Activated CD4-positive, alpha-beta T cell treated with anti-CD3 and anti-CD28 coated beads, Interleukin-2, amount 10 ng/mL, durations not matched to agents 7 days and 5 days (primary cell): ENCODE data around the gene TMEM242. TPM values are rescaled to one million over a fixed set of nuclear protein-coding genes. Genes with fewer than 3 reads are reported as not detected.
A peak's percentile ranks its signal among the peaks of the same experiment; 100 is the strongest.

Experiments used
- CTCF ChIA-PET: fragments of 350-600 bp; sonication (Branson Sonifier 250); formaldehyde crosslinking; loops from one replicate; lab custom pipeline; 2021; ENCODE audit warnings: antibody characterized with exemption; lab: Charles Lee
- POLR2A ChIA-PET: fragments of 350-600 bp; sonication (Branson Sonifier 250); formaldehyde crosslinking; loops from one replicate; lab custom pipeline; 2021; ENCODE audit warnings: antibody characterized with exemption; lab: Charles Lee
- DNase-seq: peaks from one replicate; pipeline ENCODE4 v3.0.0-alpha.2; 2020
- H3K27ac Mint-ChIP-seq: one replicate; pipeline ENCODE4 v1.8.0; 2021; ENCODE audit warnings: mild to moderate bottlenecking, moderate library complexity, mixed read lengths
- H3K27me3 Mint-ChIP-seq: one replicate; pipeline ENCODE4 v1.8.0; 2021; ENCODE audit warnings: mixed read lengths
- H3K36me3 Mint-ChIP-seq: one replicate; pipeline ENCODE4 v1.8.0; 2021; ENCODE audit warnings: low read depth, mixed read lengths
- H3K4me1 Mint-ChIP-seq: one replicate; pipeline ENCODE4 v1.8.0; 2021; ENCODE audit warnings: mixed read lengths
- H3K4me3 Mint-ChIP-seq: one replicate; pipeline ENCODE4 v1.8.0; 2021; ENCODE audit warnings: mild to moderate bottlenecking, moderate library complexity, mixed read lengths
- H3K9me3 Mint-ChIP-seq: one replicate; pipeline ENCODE4 v1.8.0; 2021; ENCODE audit warnings: mixed read lengths
- total RNA-seq, 2 experiments: library from RNA; stranded (reverse); gene quantifications; one replicate each; pipeline ENCODE4 v1.2.3, GENCODE V29; 2021

Gene TMEM242
- total RNA-seq, 2 experiments from 2014 or later: 7.9 to 9.0 TPM

GRCh38 chr6:157272866-157273755 is 50.2 kb downstream of the TMEM242 start:
- H3K27ac Mint-ChIP-seq: no peak overlapping the region
- DNase-seq: no peak
- no peaks in the 10 kb centered on the region for H3K36me3 Mint-ChIP-seq
- peaks cover 8% of the 10 kb centered on the region for H3K9me3 Mint-ChIP-seq
- H3K27me3 Mint-ChIP-seq: no peaks in the 10 kb centered on the region
- ChIA-PET POLR2A (no interaction called here), CTCF (interaction anchor here (0.5 to 1.8 kb wide), 3 partner anchors 21 to 1739 kb away, joined by 3 to 5 read pairs (median 3); no protein-coding TSS in a partner anchor)
- peak overlapping the region; percentile 50 for H3K4me3 Mint-ChIP-seq
- peaks cover 8% of the 10 kb centered on the region for H3K4me1 Mint-ChIP-seq

- H3K27ac Mint-ChIP-seq: no peak overlapping the region
- ChIA-PET POLR2A (no interaction called here), CTCF (interaction anchor here (0.6 to 1.5 kb wide), 2 partner anchors 30 to 40 kb away, joined by 3 read pairs; no protein-coding TSS in a partner anchor)
- H3K36me3 Mint-ChIP-seq: no peaks in the 10 kb centered on the region
- no peaks in the 10 kb centered on the region for H3K27me3 Mint-ChIP-seq
- H3K4me1 Mint-ChIP-seq: peaks cover 8% of the 10 kb centered on the region
- DNase-seq: no peak
- H3K9me3 Mint-ChIP-seq: peaks cover 8% of the 10 kb centered on the region
- H3K4me3 Mint-ChIP-seq: no peak overlapping the region
Measured at GRCh38 chr6:157272372-157272771, 50.9 kb downstream of the TMEM242 start.

- no peaks in the 10 kb centered on the region for H3K27me3 Mint-ChIP-seq
- peaks cover 8% of the 10 kb centered on the region for H3K4me1 Mint-ChIP-seq
- H3K9me3 Mint-ChIP-seq: peaks cover 8% of the 10 kb centered on the region
- no peak overlapping the region for H3K4me3 Mint-ChIP-seq
- H3K27ac Mint-ChIP-seq: no peak overlapping the region
- no peaks in the 10 kb centered on the region for H3K36me3 Mint-ChIP-seq
- no peak for DNase-seq
- ChIA-PET CTCF (interaction anchor here (1.5 kb wide), 1 partner anchor 31 kb away, joined by 3 read pairs; no protein-coding TSS in a partner anchor), POLR2A (no interaction called here)
Measured at GRCh38 chr6:157271911-157272310, 51.4 kb downstream of the TMEM242 start.

- H3K9me3 Mint-ChIP-seq: peaks cover 8% of the 10 kb centered on the region
- no peaks in the 10 kb centered on the region for H3K27me3 Mint-ChIP-seq
- ChIA-PET POLR2A (no interaction called here), CTCF (interaction anchor here (0.7 to 1.5 kb wide), 2 partner anchors 29 to 31 kb away, joined by 3 read pairs; no protein-coding TSS in a partner anchor)
- H3K4me1 Mint-ChIP-seq: peaks cover 8% of the 10 kb centered on the region
- DNase-seq: no peak
- H3K4me3 Mint-ChIP-seq: no peak overlapping the region
- H3K36me3 Mint-ChIP-seq: no peaks in the 10 kb centered on the region
- no peak overlapping the region for H3K27ac Mint-ChIP-seq
Measured at GRCh38 chr6:157271441-157271840, 51.9 kb downstream of the TMEM242 start.

GRCh38 chr6:157270916-157271315 is 52.4 kb downstream of the TMEM242 start:
- CTCF ChIA-PET: interaction anchor here (0.7 to 1.5 kb wide), 2 partner anchors 30 to 32 kb away, joined by 3 read pairs; no protein-coding TSS in a partner anchor
- POLR2A ChIA-PET: no interaction called here
- Mint-ChIP-seq H3K27me3 (no peaks in the 10 kb centered on the region), H3K4me3 (no peak overlapping the region), H3K36me3 (no peaks in the 10 kb centered on the region), H3K27ac (no peak overlapping the region), H3K9me3 (peaks cover 8% of the 10 kb centered on the region), H3K4me1 (peaks cover 8% of the 10 kb centered on the region)
- no peak for DNase-seq

GRCh38 chr6:157270308-157270707 is 53.0 kb downstream of the TMEM242 start:
- ChIA-PET POLR2A (no interaction called here), CTCF (no interaction called here)
- Mint-ChIP-seq H3K4me1 (peaks cover 8% of the 10 kb centered on the region), H3K27me3 (no peaks in the 10 kb centered on the region), H3K4me3 (no peak overlapping the region), H3K27ac (no peak overlapping the region), H3K9me3 (peaks cover 8% of the 10 kb centered on the region), H3K36me3 (no peaks in the 10 kb centered on the region)
- no peak for DNase-seq

- ChIA-PET CTCF (no interaction called here), POLR2A (no interaction called here)
- Mint-ChIP-seq H3K9me3 (peaks cover 8% of the 10 kb centered on the region), H3K36me3 (no peaks in the 10 kb centered on the region), H3K27ac (no peak overlapping the region), H3K4me3 (no peak overlapping the region), H3K27me3 (no peaks in the 10 kb centered on the region), H3K4me1 (peaks cover 6% of the 10 kb centered on the region)
- no peak for DNase-seq
Measured at GRCh38 chr6:157269261-157269794, 54.0 kb downstream of the TMEM242 start.

- Mint-ChIP-seq H3K4me1 (peaks cover 1% of the 10 kb centered on the region), H3K9me3 (peaks cover 8% of the 10 kb centered on the region), H3K27me3 (no peaks in the 10 kb centered on the region), H3K27ac (no peak overlapping the region), H3K36me3 (no peaks in the 10 kb centered on the region), H3K4me3 (no peak overlapping the region)
- no peak for DNase-seq
- ChIA-PET POLR2A (no interaction called here), CTCF (interaction anchor here (1.8 kb wide), 1 partner anchor 33 kb away, joined by 5 read pairs; no protein-coding TSS in a partner anchor)
Measured at GRCh38 chr6:157268835-157269234, 54.5 kb downstream of the TMEM242 start.

- H3K27me3 Mint-ChIP-seq: no peaks in the 10 kb centered on the region
- H3K27ac Mint-ChIP-seq: no peak overlapping the region
- no peaks in the 10 kb centered on the region for H3K4me1 Mint-ChIP-seq
- ChIA-PET CTCF (interaction anchor here (1.8 kb wide), 1 partner anchor 32 kb away, joined by 5 read pairs; no protein-coding TSS in a partner anchor), POLR2A (no interaction called here)
- no peak overlapping the region for H3K4me3 Mint-ChIP-seq
- no peak for DNase-seq
- no peaks in the 10 kb centered on the region for H3K36me3 Mint-ChIP-seq
- peaks cover 8% of the 10 kb centered on the region for H3K9me3 Mint-ChIP-seq
Measured at GRCh38 chr6:157268396-157268795, 54.9 kb downstream of the TMEM242 start.

GRCh38 chr6:157267654-157268053 is 55.7 kb downstream of the TMEM242 start:
- POLR2A ChIA-PET: no interaction called here
- Mint-ChIP-seq H3K9me3 (peaks cover 8% of the 10 kb centered on the region), H3K27ac (no peak overlapping the region), H3K27me3 (no peaks in the 10 kb centered on the region), H3K36me3 (no peaks in the 10 kb centered on the region), H3K4me1 (no peaks in the 10 kb centered on the region), H3K4me3 (no peak overlapping the region)
- no peak for DNase-seq
- CTCF ChIA-PET: interaction anchor here (0.6 to 1.8 kb wide), 2 partner anchors 14 to 32 kb away, joined by 3 to 5 read pairs; no protein-coding TSS in a partner anchor

GRCh38 chr6:157267109-157267611 is 56.2 kb downstream of the TMEM242 start:
- Mint-ChIP-seq H3K4me3 (no peak overlapping the region), H3K36me3 (no peaks in the 10 kb centered on the region), H3K9me3 (peaks cover 8% of the 10 kb centered on the region), H3K27ac (no peak overlapping the region), H3K4me1 (no peaks in the 10 kb centered on the region), H3K27me3 (no peaks in the 10 kb centered on the region)
- no peak for DNase-seq
- ChIA-PET POLR2A (no interaction called here), CTCF (interaction anchor here (0.6 to 1.8 kb wide), 2 partner anchors 15 to 31 kb away, joined by 3 to 5 read pairs; no protein-coding TSS in a partner anchor)

- POLR2A ChIA-PET: no interaction called here
- H3K4me3 Mint-ChIP-seq: no peak overlapping the region
Measured at GRCh38 chr6:157266274-157267101, 56.8 kb downstream of the TMEM242 start.

More at GRCh38 chr6:157266274-157267101, 56.8 kb downstream of the TMEM242 start:
- Mint-ChIP-seq H3K4me1 (no peaks in the 10 kb centered on the region), H3K9me3 (peaks cover 8% of the 10 kb centered on the region), H3K27me3 (no peaks in the 10 kb centered on the region), H3K36me3 (no peaks in the 10 kb centered on the region), H3K27ac (no peak overlapping the region)
- no peak for DNase-seq
- CTCF ChIA-PET: interaction anchor here (3.4 kb wide), 1 partner anchor 8 kb away, joined by 15 read pairs; no protein-coding TSS in a partner anchor
